Naive thymus-derived CD4-positive, alpha-beta T cell (primary cell): Measurements from ENCODE around the gene FNIP2. TPM values are rescaled to one million over a fixed set of nuclear protein-coding genes. Genes with fewer than 3 reads are reported as not detected.

ENCODE experiments used
- ATAC-seq: fragments of 150-1000 bp; cut with Tn5 transposase; 2 replicates; pipeline ENCODE4 v1.10.0; 2021; ENCODE audit warnings: mild to moderate bottlenecking, moderate library complexity
- CTCF ChIA-PET: fragments of 350-600 bp; sonication (Branson Sonifier 250); formaldehyde crosslinking; loops from one replicate; lab custom pipeline; 2021; ENCODE audit warnings: antibody characterized with exemption; lab: Charles Lee
- POLR2A ChIA-PET: fragments of 350-600 bp; sonication (Branson Sonifier 250); formaldehyde crosslinking; loops from one replicate; lab custom pipeline; 2021; ENCODE audit warnings: antibody characterized with exemption, inconsistent platforms; lab: Charles Lee
- DNase-seq, 9 donors: peaks; one replicate each; pipeline versions ENCODE4 v3.0.0 to v3.0.0-alpha.2; 2020 to 2022; ENCODE audit warnings: mixed read lengths in 1 of 9
- H3K27ac ChIP-seq: one replicate; pipeline ENCODE4 v1.7.0; 2013; ENCODE audit warnings: mild to moderate bottlenecking, low read depth, low read length, moderate library complexity
- H3K27me3 ChIP-seq, 2 donors: one replicate each; pipeline ENCODE4 v1.7.0; 2013; ENCODE audit warnings: low read length in 2 of 2, mild to moderate bottlenecking in 2 of 2, moderate library complexity in 2 of 2; ENCODE audit not compliant: control insufficient read depth in 2 of 2, insufficient read depth in 2 of 2
- H3K36me3 ChIP-seq, 3 experiments: 1 replicate in 2 of 3; 2 replicates in 1 of 3; pipeline ENCODE4 v1.7.0; 2013; ENCODE audit warnings: low read length in 3 of 3, mild to moderate bottlenecking in 3 of 3, moderate library complexity in 1 of 3; ENCODE audit not compliant: insufficient read depth in 3 of 3, control insufficient read depth in 2 of 3
- H3K4me1 ChIP-seq, 2 donors: one replicate each; pipeline ENCODE4 v1.7.0; 2013; ENCODE audit warnings: low read length in 2 of 2, mild to moderate bottlenecking in 2 of 2, moderate library complexity in 1 of 2; ENCODE audit not compliant: control insufficient read depth in 2 of 2, insufficient read depth in 2 of 2
- H3K4me3 ChIP-seq: 2 replicates; pipeline ENCODE4 v1.7.0; 2013; ENCODE audit warnings: mild to moderate bottlenecking, low read length
- H3K9me3 ChIP-seq, 3 experiments: 1 replicate in 2 of 3; 2 replicates in 1 of 3; pipeline ENCODE4 v1.7.0; 2013; ENCODE audit warnings: low read length in 3 of 3; ENCODE audit not compliant: control insufficient read depth in 2 of 3
- H3K27ac Mint-ChIP-seq, 9 donors: one replicate each; pipeline ENCODE4 v1.8.0; 2020 to 2022; ENCODE audit warnings: mixed read lengths in 9 of 9, mild to moderate bottlenecking in 8 of 9, moderate library complexity in 5 of 9, inconsistent platforms in 2 of 9
- H3K27me3 Mint-ChIP-seq, 5 donors: one replicate each; pipeline ENCODE4 v1.8.0; 2021 to 2022; ENCODE audit warnings: mixed read lengths in 5 of 5, mild to moderate bottlenecking in 1 of 5
- H3K36me3 Mint-ChIP-seq, 5 donors: one replicate each; pipeline ENCODE4 v1.8.0; 2020 to 2022; ENCODE audit warnings: mixed read lengths in 5 of 5, mild to moderate bottlenecking in 3 of 5, inconsistent platforms in 1 of 5
- H3K4me1 Mint-ChIP-seq, 7 donors: one replicate each; pipeline ENCODE4 v1.8.0; 2020 to 2022; ENCODE audit warnings: mixed read lengths in 7 of 7, mild to moderate bottlenecking in 3 of 7, inconsistent platforms in 1 of 7
- H3K4me3 Mint-ChIP-seq, 10 donors: one replicate each; pipeline ENCODE4 v1.8.0; 2020 to 2022; ENCODE audit warnings: mild to moderate bottlenecking in 10 of 10, mixed read lengths in 10 of 10, moderate library complexity in 6 of 10, inconsistent platforms in 2 of 10
- H3K9me3 Mint-ChIP-seq, 11 donors: one replicate each; pipeline ENCODE4 v1.8.0; 2020 to 2022; ENCODE audit warnings: mixed read lengths in 11 of 11, mild to moderate bottlenecking in 4 of 11, inconsistent platforms in 1 of 11, moderate library complexity in 1 of 11
- intact Hi-C, 2 donors: fragments of 100-400 bp; cut with micrococcal nuclease; formaldehyde crosslinking; loops; one replicate each; pipeline ENCODE4 v1.15.1; 2023
- polyA plus RNA-seq, 2 donors: library from polyadenylated mRNA; unstranded; fragments of 300-500 nt; fragmentation: Illumina TruSeq; gene quantifications; one replicate each; pipeline ENCODE4 v1.2.3, GENCODE V29; 2021
- total RNA-seq, 6 experiments: library from RNA in 5 of 6; stranded (reverse) in 5 of 6; gene quantifications; 1 replicate in 5 of 6; 2 replicates in 1 of 6; pipeline ENCODE4 v1.2.3 and lab custom pipeline; 2021 to 2026

FNIP2 gene
- total and polyA plus RNA-seq, 7 experiments from 2014 or later, result 2.3 to 19.5 (median 10.4) TPM

- H3K9me3 ChIP-seq, result no peaks in the 10 kb centered on the region
- H3K4me1 ChIP-seq, result peaks cover 0 to 3% of the 10 kb centered on the region in 2 donors
- ATAC-seq (no peak), DNase-seq (no peak)
- intact Hi-C loops, result no loop called here
- H3K36me3 Mint-ChIP-seq, result peaks cover 0 to 6% (median 2%) of the 10 kb centered on the region in 5 donors
- no peak overlapping the region for H3K4me3 Mint-ChIP-seq
- no peak overlapping the region for H3K4me3 ChIP-seq
- H3K27ac Mint-ChIP-seq, result no peak overlapping the region
- H3K27me3 Mint-ChIP-seq, result peaks cover 18 to 34% (median 27%) of the 10 kb centered on the region in 5 donors
- no peaks in the 10 kb centered on the region for H3K36me3 ChIP-seq
- H3K27me3 ChIP-seq, result no peaks in the 10 kb centered on the region
- ChIA-PET POLR2A (no interaction called here), CTCF (interaction anchor here (0.6 kb wide), 1 partner anchor 473 kb away, joined by 3 read pairs; no protein-coding TSS in a partner anchor)
- peaks cover 7 to 44% (median 23%) of the 10 kb centered on the region in 7 donors for H3K4me1 Mint-ChIP-seq
- no peak overlapping the region for H3K27ac ChIP-seq
- H3K9me3 Mint-ChIP-seq, result no peaks in the 10 kb centered on the region
These were observed 42.2 kb upstream of the FNIP2 start for GRCh38 chr4:158726633-158727032.

- DNase-seq (no peak), ATAC-seq (no peak)
- peaks cover 0 to 4% (median 0%) of the 10 kb centered on the region in 5 donors for H3K36me3 Mint-ChIP-seq
- intact Hi-C loops, result no loop called here
- Histone ChIP-seq H3K27me3 (no peaks in the 10 kb centered on the region), H3K27ac (no peak overlapping the region), H3K4me1 (peaks cover 0 to 3% of the 10 kb centered on the region in 2 donors), H3K36me3 (no peaks in the 10 kb centered on the region), H3K4me3 (no peak overlapping the region), H3K9me3 (no peaks in the 10 kb centered on the region)
- ChIA-PET POLR2A (no interaction called here), CTCF (interaction anchor here (0.7 to 1.9 kb wide), 4 partner anchors 15 to 123 kb away, joined by 3 to 14 read pairs (median 3); no protein-coding TSS in a partner anchor)
- H3K4me1 Mint-ChIP-seq, result peaks cover 0 to 35% (median 12%) of the 10 kb centered on the region in 7 donors
- peaks cover 26 to 42% (median 28%) of the 10 kb centered on the region in 5 donors for H3K27me3 Mint-ChIP-seq
- no peak overlapping the region for H3K4me3 Mint-ChIP-seq
- no peaks in the 10 kb centered on the region for H3K9me3 Mint-ChIP-seq
- no peak overlapping the region for H3K27ac Mint-ChIP-seq
These were observed 40.6 kb upstream of the FNIP2 start for GRCh38 chr4:158728236-158728635.

GRCh38 chr4:158729716-158730559 is 38.9 kb upstream of the FNIP2 start:
- H3K4me3 ChIP-seq, result no peak overlapping the region
- Mint-ChIP-seq H3K4me3 (no peak overlapping the region), H3K36me3 (no peaks in the 10 kb centered on the region), H3K4me1 (peaks cover 0 to 23% (median 0%) of the 10 kb centered on the region in 7 donors), H3K27me3 (peaks cover 26 to 42% (median 32%) of the 10 kb centered on the region in 5 donors), H3K27ac (no peak overlapping the region), H3K9me3 (no peaks in the 10 kb centered on the region)
- no peaks in the 10 kb centered on the region for H3K9me3 ChIP-seq
- H3K4me1 ChIP-seq, result no peaks in the 10 kb centered on the region
- no peak overlapping the region for H3K27ac ChIP-seq
- CTCF ChIA-PET, result interaction anchor here (0.9 to 1.3 kb wide), 4 partner anchors 50 to 124 kb away, joined by 3 to 9 read pairs (median 3); no protein-coding TSS in a partner anchor
- H3K27me3 ChIP-seq, result no peaks in the 10 kb centered on the region
- DNase-seq, result peak; percentile 18 to 57 (median 44)
- ATAC-seq, result peak; percentile 93
- intact Hi-C loops, result loop anchor here (1.0 to 2.0 kb wide), 5 partner anchors 39 to 716 kb away; partner anchors contain the start of gene FNIP2 (in 2 of the 2)
- no peaks in the 10 kb centered on the region for H3K36me3 ChIP-seq
- POLR2A ChIA-PET, result no interaction called here

GRCh38 chr4:158738866-158739265 is 30.0 kb upstream of the FNIP2 start:
- no peaks in the 10 kb centered on the region for H3K4me1 Mint-ChIP-seq
- no peaks in the 10 kb centered on the region for H3K36me3 Mint-ChIP-seq
- DNase-seq (no peak), ATAC-seq (no peak)
- H3K27me3 Mint-ChIP-seq, result peaks cover 6 to 17% (median 11%) of the 10 kb centered on the region in 5 donors
- no peaks in the 10 kb centered on the region for H3K36me3 ChIP-seq
- ChIA-PET POLR2A (no interaction called here), CTCF (no interaction called here)
- no peak overlapping the region for H3K4me3 Mint-ChIP-seq
- H3K4me1 ChIP-seq, result no peaks in the 10 kb centered on the region
- intact Hi-C loops, result no loop called here
- no peaks in the 10 kb centered on the region for H3K27me3 ChIP-seq
- H3K4me3 ChIP-seq, result no peak overlapping the region
- H3K27ac ChIP-seq, result no peak overlapping the region
- no peak overlapping the region for H3K27ac Mint-ChIP-seq
- no peaks in the 10 kb centered on the region for H3K9me3 ChIP-seq
- no peaks in the 10 kb centered on the region for H3K9me3 Mint-ChIP-seq

- H3K9me3 Mint-ChIP-seq, result no peaks in the 10 kb centered on the region
- no peak overlapping the region for H3K4me3 Mint-ChIP-seq
- H3K9me3 ChIP-seq, result no peaks in the 10 kb centered on the region
- ChIA-PET POLR2A (no interaction called here), CTCF (no interaction called here)
- no peaks in the 10 kb centered on the region for H3K36me3 Mint-ChIP-seq
- no peaks in the 10 kb centered on the region for H3K36me3 ChIP-seq
- intact Hi-C loops, result no loop called here
- peaks cover 6 to 14% (median 11%) of the 10 kb centered on the region in 5 donors for H3K27me3 Mint-ChIP-seq
- H3K27ac ChIP-seq, result no peak overlapping the region
- H3K27ac Mint-ChIP-seq, result no peak overlapping the region
- H3K4me1 Mint-ChIP-seq, result no peaks in the 10 kb centered on the region
- H3K4me3 ChIP-seq, result no peak overlapping the region
- no peak for DNase-seq
- H3K27me3 ChIP-seq, result no peaks in the 10 kb centered on the region
- ATAC-seq, result no peak
- no peaks in the 10 kb centered on the region for H3K4me1 ChIP-seq
These were observed 29.2 kb upstream of the FNIP2 start for GRCh38 chr4:158739600-158739999.

- POLR2A ChIA-PET, result interaction anchor here (0.9 kb wide), 1 partner anchor 29 kb away, joined by 5 read pairs; no protein-coding TSS in a partner anchor
These were observed 27.4 kb upstream of the FNIP2 start for GRCh38 chr4:158741326-158742021.

More at GRCh38 chr4:158741326-158742021, 27.4 kb upstream of the FNIP2 start:
- Mint-ChIP-seq H3K27ac (no peak overlapping the region), H3K36me3 (no peaks in the 10 kb centered on the region), H3K27me3 (peaks cover 4 to 14% (median 6%) of the 10 kb centered on the region in 5 donors), H3K4me3 (no peak overlapping the region), H3K4me1 (no peaks in the 10 kb centered on the region), H3K9me3 (no peaks in the 10 kb centered on the region)
- Histone ChIP-seq H3K27me3 (no peaks in the 10 kb centered on the region), H3K4me3 (no peak overlapping the region), H3K4me1 (no peaks in the 10 kb centered on the region), H3K9me3 (no peaks in the 10 kb centered on the region), H3K36me3 (no peaks in the 10 kb centered on the region), H3K27ac (no peak overlapping the region)
- DNase-seq (no peak), ATAC-seq (no peak)
- CTCF ChIA-PET, result no interaction called here
- intact Hi-C loops, result no loop called here
